Measurements from ENCODE around the gene PLPP4. TPM values are rescaled to one million over a fixed set of nuclear protein-coding genes. Genes with fewer than 3 reads are reported as not detected.

Gene PLPP4
- total and polyA plus RNA-seq, 10 of the 15 experiments (the other 5 are each of a cell fraction or from before 2014, with no cell fraction given), result 0.08 to 3.1 (median 0.26) TPM; not detected in 3

DNA sequence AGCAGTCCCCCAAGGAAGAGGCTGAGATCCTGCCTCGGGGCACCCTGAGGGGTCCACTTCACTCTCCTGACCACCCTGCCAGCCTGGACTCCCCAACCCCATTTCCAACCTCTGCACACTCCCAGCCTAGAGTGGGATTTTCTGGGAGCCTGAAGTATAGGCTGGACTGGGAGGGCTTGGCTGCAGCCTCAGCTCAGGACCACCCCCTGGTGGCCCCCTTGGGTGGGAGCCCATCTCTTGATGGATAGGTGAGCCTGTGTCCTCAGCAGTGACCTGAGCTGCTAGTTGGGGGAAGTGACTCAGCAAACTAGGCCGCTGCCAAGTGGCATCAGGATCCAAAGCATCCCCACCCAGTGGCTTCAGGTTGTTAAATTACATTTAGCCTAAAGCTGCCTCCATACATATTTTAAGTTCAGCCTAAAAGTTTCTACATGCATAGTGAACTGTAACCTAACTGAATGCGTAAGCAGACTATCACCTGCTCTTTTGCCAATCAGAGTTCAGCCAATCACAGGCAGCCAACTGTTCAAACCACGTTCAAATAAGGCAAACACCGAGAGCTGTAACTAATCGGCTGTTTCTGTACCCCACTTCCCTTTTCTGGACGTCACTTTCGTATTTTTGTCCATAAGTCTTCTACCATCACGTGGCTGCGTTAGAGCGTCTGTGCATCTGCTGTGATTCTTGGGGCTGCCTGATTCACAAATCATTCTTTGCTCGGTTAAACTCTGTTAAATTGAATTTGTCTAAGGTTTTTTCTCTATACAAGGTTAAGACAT lies 144.0 kb downstream of the PLPP4 start (continued):
- TF ChIP-seq CEBPZ (IDR thresholded peaks at IDR 0.05; ENCODE audit: low read depth, low read length) (no peak), TCF7 (IDR thresholded peaks at IDR 0.05; ENCODE audit: borderline replicate concordance) (no peak), CTCF (IDR thresholded peaks at IDR 0.05 in 2 of 3, conservative IDR thresholded peaks at IDR 0.05 in 1 of 3; ENCODE audit: control insufficient read depth in 2 of 3, extremely low read depth in 1 of 3, insufficient read depth in 1 of 3, low read depth in 3 of 3, low read length in 3 of 3) (0 out of 6 replicates have a peak, but pooled peaks have one; percentile 9 to 16 (median 14)), RB1 (IDR thresholded peaks at IDR 0.05; ENCODE audit: borderline replicate concordance) (no peak), SIN3A (IDR thresholded peaks at IDR 0.05; ENCODE audit: low read depth, low read length) (no peak), RELB (IDR thresholded peaks at IDR 0.05; ENCODE audit: low read depth) (no peak), NKRF (conservative IDR thresholded peaks at IDR 0.05) (no peak), ETV6 (conservative IDR thresholded peaks at IDR 0.05 in 1 of 2, IDR thresholded peaks at IDR 0.05 in 1 of 2; ENCODE audit: borderline replicate concordance in 1 of 2, low read depth in 1 of 2) (no peak), TCF12 (IDR thresholded peaks at IDR 0.05; ENCODE audit: low read depth, low read length) (no peak), SPI1 (IDR thresholded peaks at IDR 0.05; ENCODE audit: borderline replicate concordance, insufficient read depth, low read depth, low read length) (peak; percentile 91), MXI1 (IDR thresholded peaks at IDR 0.05; ENCODE audit: low read depth, low read length) (no peak), MLLT1 (IDR thresholded peaks at IDR 0.05) (no peak), ZNF217 (IDR thresholded peaks at IDR 0.05) (no peak), TBL1XR1 (IDR thresholded peaks at IDR 0.05; ENCODE audit: low read depth, low read length) (no peak)
- TF ChIP-seq, protein P1, sequence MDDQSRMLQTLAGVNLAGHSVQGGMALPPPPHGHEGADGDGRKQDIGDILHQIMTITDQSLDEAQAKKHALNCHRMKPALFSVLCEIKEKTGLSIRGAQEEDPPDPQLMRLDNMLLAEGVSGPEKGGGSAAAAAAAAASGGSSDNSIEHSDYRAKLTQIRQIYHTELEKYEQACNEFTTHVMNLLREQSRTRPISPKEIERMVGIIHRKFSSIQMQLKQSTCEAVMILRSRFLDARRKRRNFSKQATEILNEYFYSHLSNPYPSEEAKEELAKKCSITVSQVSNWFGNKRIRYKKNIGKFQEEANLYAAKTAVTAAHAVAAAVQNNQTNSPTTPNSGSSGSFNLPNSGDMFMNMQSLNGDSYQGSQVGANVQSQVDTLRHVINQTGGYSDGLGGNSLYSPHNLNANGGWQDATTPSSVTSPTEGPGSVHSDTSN (IDR thresholded peaks at IDR 0.05; ENCODE audit: insufficient replicate concordance, low read depth, low read length), result no peak

Measured in GM12878 (cell line).